PFSK-1 (cell line): ENCODE results near the gene TMIE.

Experiments
- FOXP2 ChIP-seq: optimal IDR thresholded peaks from 2 replicates; pipeline ENCODE3; 2011; ENCODE audit warnings: borderline replicate concordance, control low read depth, inconsistent platforms; ENCODE audit not compliant: insufficient read depth; ENCODE audit errors: extremely low read length, extremely low read depth
- POLR2AphosphoS5 ChIP-seq: IDR thresholded peaks from 2 replicates; pipeline ENCODE4 v1.6.1; 2012; ENCODE audit warnings: low read depth, mild to moderate bottlenecking, control low read depth, low read length, moderate library complexity
- REST ChIP-seq, 2 experiments: IDR thresholded peaks; 2 replicates each; pipeline versions ENCODE4 v1.6.1 to v1.8.0; 2011 to 2012; ENCODE audit warnings: low read depth in 2 of 2, low read length in 2 of 2, control low read depth in 1 of 2, inconsistent platforms in 1 of 2, mild to moderate bottlenecking in 1 of 2, moderate library complexity in 1 of 2; ENCODE audit not compliant: insufficient read depth in 1 of 2
- SIN3A ChIP-seq: IDR thresholded peaks from 2 replicates; pipeline ENCODE4 v1.6.1; 2012; ENCODE audit warnings: mild to moderate bottlenecking, low read length, moderate library complexity, borderline replicate concordance; ENCODE audit not compliant: insufficient read depth
- TAF1 ChIP-seq: IDR thresholded peaks from 2 replicates; pipeline ENCODE4 v1.6.1; 2012; ENCODE audit warnings: low read length, control low read depth, borderline replicate concordance; ENCODE audit not compliant: insufficient read depth

GRCh38 chr3:46716461-46717441 is 15.6 kb downstream of the TMIE start:
- TF ChIP-seq TAF1 (no peak), REST (IDR thresholded peaks at IDR 0.05; ENCODE audit: insufficient read depth in 1 of 2, low read depth in 2 of 2, low read length in 2 of 2) (no peak), SIN3A (no peak), FOXP2 (no peak), POLR2AphosphoS5 (no peak)
